Measurements from ENCODE around the gene ZNF484. TPM values are rescaled to one million over a fixed set of nuclear protein-coding genes. Genes with fewer than 3 reads are reported as not detected.

The ZNF484 gene
- total RNA-seq, 1 experiment from 2014 or later: 7.2 TPM

GRCh38 chr9:92808726-92809451 lies 68.9 kb downstream of the ZNF484 start (continued):
- no peak for TF ChIP-seq SP1 (IDR thresholded peaks at IDR 0.05; ENCODE audit: low read depth)
- TF ChIP-seq ZNF274 (IDR thresholded peaks at IDR 0.05; ENCODE audit: low read depth, low read length): no peak
- TF ChIP-seq REST (IDR thresholded peaks at IDR 0.05; ENCODE audit: low read depth): no peak
- peak; percentile 24 to 50 (median 45); a peak in 5 of 6 replicates for TF ChIP-seq CTCF (IDR thresholded peaks at IDR 0.05 in 2 of 3, conservative IDR thresholded peaks at IDR 0.05 in 1 of 3; ENCODE audit: borderline replicate concordance in 1 of 3, insufficient read depth in 1 of 3, low read depth in 2 of 3, low read length in 2 of 3)
- peak; percentile 87 for TF ChIP-seq MAX (IDR thresholded peaks at IDR 0.05)
- TF ChIP-seq CBX3 (IDR thresholded peaks at IDR 0.05; ENCODE audit: low read depth): peak; percentile 83
- no peak for TF ChIP-seq FOSL1 (IDR thresholded peaks at IDR 0.05; ENCODE audit: low read depth)
